NT2/D1 (cell line): ENCODE data around the gene TRIM59.

Experiments
- SUZ12 ChIP-seq: IDR thresholded peaks from 2 replicates; pipeline ENCODE4 v1.6.1; 2011; ENCODE audit not compliant: insufficient read length, insufficient read depth; ENCODE audit errors: extremely low read depth
- YY1 ChIP-seq: IDR thresholded peaks from 2 replicates; pipeline ENCODE4 v1.6.1; 2011; ENCODE audit not compliant: insufficient read length, insufficient read depth
- ZNF274 ChIP-seq: IDR thresholded peaks from 2 replicates; pipeline ENCODE4 v1.6.1; 2011; ENCODE audit warnings: mild to moderate bottlenecking, low read depth, low read length

- TF ChIP-seq YY1 (no peak), SUZ12 (no peak), ZNF274 (no peak)
These were observed 6.3 kb upstream of the TRIM59 start for GRCh38 chr3:160455846-160456245.
